AG04449 (cell line): ENCODE measurements around the gene MYMK.

Experiments
- CTCF ChIA-PET: fragments of 350-600 bp; formaldehyde crosslinking; extraction: SDS; loops from one replicate; lab custom pipeline; 2021; ENCODE audit warnings: antibody characterized with exemption; lab: Yijun Ruan, JAX
- POLR2A ChIA-PET: fragments of 400-600, 350-600 bp; formaldehyde crosslinking; extraction: SDS; loops from one replicate; lab custom pipeline; 2020; ENCODE audit warnings: antibody characterized with exemption, inconsistent platforms; lab: Yijun Ruan, JAX
- DNase-seq: peaks from one replicate; pipeline ENCODE4 v3.0.0-alpha.2; 2010; ENCODE audit warnings: low read depth, low spot score
- H3K4me3 ChIP-seq: 2 replicates; pipeline ENCODE4 v1.5.1; 2011; ENCODE audit warnings: low read depth, mild to moderate bottlenecking, control low read depth, low read length
- TF ChIP-seq, protein P1 (sequence below): IDR thresholded peaks from one replicate; pipeline ENCODE4 v1.5.1; 2011; ENCODE audit warnings: mild to moderate bottlenecking, moderate library complexity, low read length, control low read depth, inconsistent platforms; ENCODE audit not compliant: insufficient read depth; ENCODE audit errors: missing control alignments

The MYMK gene

GRCh38 chr9:133487331-133487725, 37.4 kb downstream of the MYMK start:
- no peak overlapping the region for H3K4me3 ChIP-seq
- TF ChIP-seq, protein P1, sequence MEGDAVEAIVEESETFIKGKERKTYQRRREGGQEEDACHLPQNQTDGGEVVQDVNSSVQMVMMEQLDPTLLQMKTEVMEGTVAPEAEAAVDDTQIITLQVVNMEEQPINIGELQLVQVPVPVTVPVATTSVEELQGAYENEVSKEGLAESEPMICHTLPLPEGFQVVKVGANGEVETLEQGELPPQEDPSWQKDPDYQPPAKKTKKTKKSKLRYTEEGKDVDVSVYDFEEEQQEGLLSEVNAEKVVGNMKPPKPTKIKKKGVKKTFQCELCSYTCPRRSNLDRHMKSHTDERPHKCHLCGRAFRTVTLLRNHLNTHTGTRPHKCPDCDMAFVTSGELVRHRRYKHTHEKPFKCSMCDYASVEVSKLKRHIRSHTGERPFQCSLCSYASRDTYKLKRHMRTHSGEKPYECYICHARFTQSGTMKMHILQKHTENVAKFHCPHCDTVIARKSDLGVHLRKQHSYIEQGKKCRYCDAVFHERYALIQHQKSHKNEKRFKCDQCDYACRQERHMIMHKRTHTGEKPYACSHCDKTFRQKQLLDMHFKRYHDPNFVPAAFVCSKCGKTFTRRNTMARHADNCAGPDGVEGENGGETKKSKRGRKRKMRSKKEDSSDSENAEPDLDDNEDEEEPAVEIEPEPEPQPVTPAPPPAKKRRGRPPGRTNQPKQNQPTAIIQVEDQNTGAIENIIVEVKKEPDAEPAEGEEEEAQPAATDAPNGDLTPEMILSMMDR = no peak
- CTCF ChIA-PET = interaction anchor here (1.1 to 10.0 kb wide), 23 partner anchors 8 to 514 kb away, joined by 3 to 112 read pairs (median 4); partner anchors contain the start of genes SURF1 and SURF2
- POLR2A ChIA-PET = no interaction called here
- DNase-seq = no peak

GRCh38 chr9:133485531-133486260, 39.1 kb downstream of the MYMK start:
- ChIA-PET CTCF (interaction anchor here (0.7 to 10.0 kb wide), 28 partner anchors 8 to 512 kb away, joined by 3 to 112 read pairs (median 4); partner anchors contain the start of genes CACFD1, SURF1 and SURF2), POLR2A (interaction anchor here (0.6 kb wide), 1 partner anchor 136 kb away, joined by 3 read pairs; no protein-coding TSS in a partner anchor)
- no peak for DNase-seq
- H3K4me3 ChIP-seq = no peak overlapping the region
- TF ChIP-seq, protein P1 = no peak

DNA sequence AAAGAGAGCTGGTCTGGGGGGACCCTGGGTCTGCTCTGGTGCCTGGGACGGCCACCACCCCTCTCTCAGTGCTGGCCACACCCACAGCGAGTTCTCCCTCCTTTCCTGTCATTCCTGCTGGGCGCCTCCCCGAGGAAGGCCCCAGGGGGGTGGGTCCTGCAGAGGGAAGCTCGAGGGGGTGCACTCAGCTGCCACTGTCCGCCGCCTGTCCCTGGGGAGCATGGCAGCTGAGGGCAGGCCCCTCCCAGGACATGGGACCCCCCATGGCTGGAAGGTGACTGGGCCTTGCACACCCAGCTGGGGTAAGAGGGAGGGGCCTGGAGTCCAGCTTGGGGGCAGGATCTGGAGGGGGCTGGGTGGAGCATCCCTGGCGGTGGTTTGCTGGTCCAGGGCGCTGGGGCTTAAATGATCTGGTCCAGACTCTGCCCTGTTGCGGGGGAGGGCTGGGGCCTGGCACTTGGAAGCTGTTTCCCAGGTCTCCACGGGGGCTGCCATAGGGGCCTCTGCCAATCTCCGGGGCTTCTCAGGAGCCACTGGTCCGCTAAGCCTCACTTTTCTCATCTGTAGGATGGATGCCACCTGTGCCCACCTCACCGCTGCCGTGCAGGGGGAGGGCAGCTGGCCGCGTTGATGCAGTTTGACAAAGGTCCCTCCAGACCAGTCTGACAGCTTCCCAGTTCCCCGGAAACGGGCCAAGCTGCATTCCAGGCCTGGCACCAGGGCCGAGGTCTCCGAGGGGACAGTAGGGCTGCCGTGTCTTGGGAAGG, 39.9 kb downstream of the MYMK start:
- ChIA-PET CTCF (interaction anchor here (0.7 to 10.0 kb wide), 13 partner anchors 10 to 463 kb away, joined by 3 to 112 read pairs (median 5); partner anchors contain the start of gene CACFD1), POLR2A (interaction anchor here (0.6 kb wide), 1 partner anchor 135 kb away, joined by 3 read pairs; no protein-coding TSS in a partner anchor)
- TF ChIP-seq, protein P1 = no peak
- H3K4me3 ChIP-seq = no peak overlapping the region
- DNase-seq = no peak

GRCh38 chr9:133483611-133484010, 41.1 kb downstream of the MYMK start:
- no peak for DNase-seq
- H3K4me3 ChIP-seq = no peak overlapping the region
- CTCF ChIA-PET = interaction anchor here (0.8 to 10.0 kb wide), 5 partner anchors 9 to 606 kb away, joined by 3 to 112 read pairs (median 3); partner anchors contain the start of gene AK8
- POLR2A ChIA-PET = no interaction called here
- TF ChIP-seq, protein P1 = no peak

DNA sequence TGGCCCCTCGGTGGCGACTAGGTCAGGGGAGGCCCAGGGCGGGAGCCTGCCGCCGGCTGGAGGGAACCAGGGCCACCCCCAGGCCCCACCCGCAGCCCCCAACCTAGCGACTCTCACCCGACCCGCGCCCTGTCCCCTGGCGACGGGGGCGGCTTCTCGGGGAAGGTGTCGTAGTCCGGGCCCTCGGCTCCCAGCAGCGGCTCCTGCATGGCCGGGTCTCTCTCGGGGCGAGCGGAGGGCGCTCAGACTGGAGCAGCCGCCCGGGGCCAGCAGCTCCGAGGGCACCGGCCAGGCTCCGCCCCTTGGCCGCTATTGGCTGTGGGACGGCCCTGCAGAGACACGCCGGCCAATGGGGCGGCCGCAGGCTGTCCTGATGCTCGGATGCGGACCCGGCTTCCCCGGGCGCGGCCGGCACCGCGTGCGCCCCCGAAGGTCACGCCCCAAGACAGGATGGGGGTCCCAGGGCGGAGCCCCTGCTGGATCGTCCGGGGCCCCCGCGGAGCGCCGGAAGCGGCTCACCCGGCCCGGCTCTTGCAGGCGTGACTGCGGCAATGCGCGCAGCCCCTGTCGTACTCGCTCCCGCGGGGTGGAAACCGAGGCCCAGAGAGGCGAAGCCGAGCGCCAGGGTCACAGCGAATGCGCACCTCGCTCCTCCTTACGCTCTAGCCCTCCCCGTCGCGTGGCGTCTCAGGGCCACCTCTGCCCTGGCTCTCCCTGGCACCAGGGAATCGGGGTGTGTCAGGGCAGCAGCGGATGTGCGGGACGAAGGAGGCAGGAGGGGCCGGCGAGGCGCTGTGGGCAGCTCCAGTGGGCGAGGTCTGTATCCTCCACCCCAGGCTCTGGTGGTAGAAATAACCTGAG, 45.7 kb downstream of the MYMK start, which contains the start of gene SLC2A6:
Gene SLC2A6, minus strand, starts transcription at position 249 of the 861 bp plus-strand sequence. Its CDS starts 40 bp downstream, at position 209.
- CTCF ChIA-PET = interaction anchor here (1.1 to 2.5 kb wide), 7 partner anchors 8 to 298 kb away, joined by 3 to 11 read pairs (median 4); no protein-coding TSS in a partner anchor
- no peak for DNase-seq
- TF ChIP-seq, protein P1 = no peak
- H3K4me3 ChIP-seq = peak within 1 kb of the TSS; percentile 66
- POLR2A ChIA-PET = interaction anchor here (0.7 to 2.1 kb wide), 5 partner anchors 11 to 237 kb away, joined by 3 to 8 read pairs (median 4); partner anchors contain the start of genes CACFD1, MED22 and RPL7A
